Esophagus muscularis mucosa (tissue), 3 donors: ENCODE data around the gene GTF2B.
"Not testable (repeated sequence)": the region's sequence is repeated elsewhere in the genome, so short reads cannot be mapped to it uniquely, and the experiment has no call there.

ENCODE experiments used
- POLR2A ChIP-seq: fragments of 450-650 bp; IDR thresholded peaks from one replicate; pipeline ENCODE4 v1.6.1; 2017; ENCODE audit warnings: antibody characterized with exemption, moderate library complexity, mild to moderate bottlenecking, low read depth
- POLR2AphosphoS5 ChIP-seq, 2 donors: sonication (generic); formaldehyde crosslinking; IDR thresholded peaks; one replicate each; pipeline ENCODE4 v1.6.1; 2017; ENCODE audit warnings: antibody characterized with exemption in 2 of 2
- TF ChIP-seq, protein P1 (sequence below), 3 experiments: fragments of 200-600 bp in 2 of 3; fragments of 450-650 bp in 1 of 3; sonication (generic) in 2 of 3; IDR thresholded peaks; one replicate each; pipeline ENCODE4 v1.5.1; 2017 to 2019; ENCODE audit warnings: antibody characterized with exemption in 3 of 3, mild to moderate bottlenecking in 2 of 3, moderate library complexity in 1 of 3

- not testable (repeated sequence) for TF ChIP-seq POLR2A; POLR2AphosphoS5 (IDR thresholded peaks at IDR 0.05)
- TF ChIP-seq, protein P1, sequence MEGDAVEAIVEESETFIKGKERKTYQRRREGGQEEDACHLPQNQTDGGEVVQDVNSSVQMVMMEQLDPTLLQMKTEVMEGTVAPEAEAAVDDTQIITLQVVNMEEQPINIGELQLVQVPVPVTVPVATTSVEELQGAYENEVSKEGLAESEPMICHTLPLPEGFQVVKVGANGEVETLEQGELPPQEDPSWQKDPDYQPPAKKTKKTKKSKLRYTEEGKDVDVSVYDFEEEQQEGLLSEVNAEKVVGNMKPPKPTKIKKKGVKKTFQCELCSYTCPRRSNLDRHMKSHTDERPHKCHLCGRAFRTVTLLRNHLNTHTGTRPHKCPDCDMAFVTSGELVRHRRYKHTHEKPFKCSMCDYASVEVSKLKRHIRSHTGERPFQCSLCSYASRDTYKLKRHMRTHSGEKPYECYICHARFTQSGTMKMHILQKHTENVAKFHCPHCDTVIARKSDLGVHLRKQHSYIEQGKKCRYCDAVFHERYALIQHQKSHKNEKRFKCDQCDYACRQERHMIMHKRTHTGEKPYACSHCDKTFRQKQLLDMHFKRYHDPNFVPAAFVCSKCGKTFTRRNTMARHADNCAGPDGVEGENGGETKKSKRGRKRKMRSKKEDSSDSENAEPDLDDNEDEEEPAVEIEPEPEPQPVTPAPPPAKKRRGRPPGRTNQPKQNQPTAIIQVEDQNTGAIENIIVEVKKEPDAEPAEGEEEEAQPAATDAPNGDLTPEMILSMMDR (IDR thresholded peaks at IDR 0.05): not testable (repeated sequence)
These were observed 38.8 kb upstream of the GTF2B start for GRCh38 chr1:88930176-88930575.
